Ovary (tissue), 9 donors: ENCODE data around the gene SKI. TPM values are rescaled to one million over a fixed set of nuclear protein-coding genes. Genes with fewer than 3 reads are reported as not detected.
A peak's percentile ranks its signal among the peaks of the same experiment; 100 is the strongest.

Experiments
- DNase-seq, 5 donors: peaks; one replicate each; pipeline ENCODE4 v3.0.0-alpha.2; 2019 to 2020
- H3K27ac ChIP-seq, 2 donors: fragments of 200-600 bp; one replicate each; pipeline versions ENCODE4 v1.5.1 to v1.8.0; 2019 to 2022
- H3K27me3 ChIP-seq: fragments of 200-600 bp; one replicate; pipeline ENCODE4 v1.8.0; 2022
- H3K36me3 ChIP-seq: fragments of 200-600 bp; sonication (generic); one replicate; pipeline ENCODE4 v1.5.1; 2019
- H3K4me1 ChIP-seq: one replicate; pipeline ENCODE4 v1.8.1; 2013; ENCODE audit warnings: mild to moderate bottlenecking, moderate library complexity; ENCODE audit not compliant: insufficient read depth
- H3K4me3 ChIP-seq: fragments of 200-600 bp; sonication (generic); one replicate; pipeline ENCODE4 v1.5.1; 2017
- H3K9me3 ChIP-seq, 2 donors: fragments of 200-600 bp in 1 of 2; sonication (generic) in 1 of 2; one replicate each; pipeline versions ENCODE4 v1.5.1 to v1.8.1; 2013 to 2019; ENCODE audit warnings: mild to moderate bottlenecking in 1 of 2, moderate library complexity in 1 of 2
- EP300 ChIP-seq: sonication (generic); formaldehyde crosslinking; IDR thresholded peaks from one replicate; pipeline ENCODE4 v1.6.1; 2017; ENCODE audit warnings: antibody characterized with exemption
- POLR2A ChIP-seq: fragments of 450-650 bp; IDR thresholded peaks from one replicate; pipeline ENCODE4 v1.6.1; 2017; ENCODE audit warnings: antibody characterized with exemption, mild to moderate bottlenecking, moderate library complexity
- WGBS, 3 donors: extraction: QIAGEN DNeasy Blood & Tissue Kit in 1 of 3; methylation state at CpG; one replicate each; pipeline versions ENCODE4 v1.1.5 to v1.1.7; 2013 to 2017; 5-methylcytosine and 5-hydroxymethylcytosine counted together
- intact Hi-C, 4 donors: fragments of 100-400 bp; cut with DNase I; formaldehyde crosslinking; loops; one replicate each; pipeline versions ENCODE4 v1.11.0 to v1.15.1; 2022 to 2023
- polyA plus RNA-seq, 2 donors: library from polyadenylated mRNA; stranded (reverse); fragments of 200-250 nt in 1 of 2; fragments of 350-450 nt in 1 of 2; fragmentation: Illumina TruSeq in 1 of 2; extraction: RNeasy Lipid Tissue Mini Kit (QIAGEN cat#74804) in 1 of 2; gene quantifications; one replicate each; pipeline ENCODE4 v1.2.3, GENCODE V29; 2013 to 2014
- total RNA-seq, 7 donors: library from RNA; depleted of rRNA in 2 of 7; stranded (reverse); fragments of >200 nt in 2 of 7; fragmentation: NEBNext Ultra II Directional in 3 of 7; extraction: Animal tissue kit (Norgen Biotek cat#: 25700) in 3 of 7; gene quantifications; one replicate each; pipeline versions ENCODE4 v1.1.0 to v1.2.4, GENCODE V29; 2016 to 2023
- TF ChIP-seq, protein P1 (sequence below), 3 donors: fragments of 450-650 bp in 2 of 3; fragments of 200-600 bp in 1 of 3; IDR thresholded peaks; one replicate each; pipeline versions ENCODE4 v1.5.1 to v1.8.0; 2016 to 2022; ENCODE audit warnings: antibody characterized with exemption in 3 of 3, mild to moderate bottlenecking in 1 of 3
- donor health status: DM: no; HTN: no; CAD: no; lungs with moderate emphysema.
- donor health status: DM: no; HTN: no; CAD: no.
- donor health status: Bipolar disorder and iron deficiency.
- donor health status: DM: yes; HTN: yes; CAD: no.
- donor health status: DM: no; HTN: no; CAD: no.
- donor health status: DM: yes; HTN: yes; CAD: no.

The SKI gene
- total and polyA plus RNA-seq, 9 donors = 27.8 to 109 (median 79.1) TPM

DNA sequence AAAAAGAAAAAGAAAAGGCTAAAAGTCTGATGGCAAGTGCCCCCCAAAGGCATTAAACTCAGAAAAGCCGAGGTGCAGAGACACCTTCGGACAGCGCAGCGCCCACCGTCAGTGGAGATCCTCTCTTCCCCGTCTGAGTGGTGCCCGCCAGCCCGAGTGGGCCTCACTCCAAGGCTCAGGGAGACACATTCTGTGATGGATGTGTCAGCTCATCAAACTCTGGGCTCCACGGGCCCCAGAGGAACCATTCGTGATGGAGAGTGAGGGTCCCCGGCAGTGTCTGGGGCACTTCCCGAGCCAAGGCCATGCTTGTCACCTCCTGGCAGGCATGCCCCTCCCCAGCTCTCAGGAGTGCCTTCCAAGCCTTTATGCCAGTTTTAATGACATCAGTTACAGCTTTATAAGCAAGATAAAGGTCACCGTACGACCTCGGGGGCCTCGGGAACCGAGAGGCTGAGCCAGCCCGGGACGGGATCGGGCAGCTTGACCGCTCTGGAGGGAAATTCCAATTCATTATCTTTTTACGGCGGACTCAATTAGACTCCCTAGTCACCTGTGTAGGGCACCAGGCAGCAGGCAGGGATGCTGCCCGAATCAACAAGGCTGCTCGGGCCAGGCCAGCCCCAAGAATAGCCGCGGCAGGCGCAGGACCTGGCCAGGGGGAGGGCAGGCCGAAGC is 113.7 kb downstream of the SKI start:
- no peaks in the 10 kb centered on the region for H3K36me3 ChIP-seq
- 83% methylated on average over 29 of the region's 29 CpGs for WGBS, 3 donors
- intact Hi-C loops = no loop called here
- no peak overlapping the region for H3K4me3 ChIP-seq
- no peaks in the 10 kb centered on the region for H3K4me1 ChIP-seq
- no peak overlapping the region for H3K27ac ChIP-seq
- no peaks in the 10 kb centered on the region for H3K9me3 ChIP-seq
- TF ChIP-seq, protein P1, sequence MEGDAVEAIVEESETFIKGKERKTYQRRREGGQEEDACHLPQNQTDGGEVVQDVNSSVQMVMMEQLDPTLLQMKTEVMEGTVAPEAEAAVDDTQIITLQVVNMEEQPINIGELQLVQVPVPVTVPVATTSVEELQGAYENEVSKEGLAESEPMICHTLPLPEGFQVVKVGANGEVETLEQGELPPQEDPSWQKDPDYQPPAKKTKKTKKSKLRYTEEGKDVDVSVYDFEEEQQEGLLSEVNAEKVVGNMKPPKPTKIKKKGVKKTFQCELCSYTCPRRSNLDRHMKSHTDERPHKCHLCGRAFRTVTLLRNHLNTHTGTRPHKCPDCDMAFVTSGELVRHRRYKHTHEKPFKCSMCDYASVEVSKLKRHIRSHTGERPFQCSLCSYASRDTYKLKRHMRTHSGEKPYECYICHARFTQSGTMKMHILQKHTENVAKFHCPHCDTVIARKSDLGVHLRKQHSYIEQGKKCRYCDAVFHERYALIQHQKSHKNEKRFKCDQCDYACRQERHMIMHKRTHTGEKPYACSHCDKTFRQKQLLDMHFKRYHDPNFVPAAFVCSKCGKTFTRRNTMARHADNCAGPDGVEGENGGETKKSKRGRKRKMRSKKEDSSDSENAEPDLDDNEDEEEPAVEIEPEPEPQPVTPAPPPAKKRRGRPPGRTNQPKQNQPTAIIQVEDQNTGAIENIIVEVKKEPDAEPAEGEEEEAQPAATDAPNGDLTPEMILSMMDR (IDR thresholded peaks at IDR 0.05) = no peak
- no peak for TF ChIP-seq POLR2A
- no peak for TF ChIP-seq EP300
- DNase-seq = peak in 2 of 5 donors; percentile 19 to 26
- H3K27me3 ChIP-seq = no peaks in the 10 kb centered on the region

DNA sequence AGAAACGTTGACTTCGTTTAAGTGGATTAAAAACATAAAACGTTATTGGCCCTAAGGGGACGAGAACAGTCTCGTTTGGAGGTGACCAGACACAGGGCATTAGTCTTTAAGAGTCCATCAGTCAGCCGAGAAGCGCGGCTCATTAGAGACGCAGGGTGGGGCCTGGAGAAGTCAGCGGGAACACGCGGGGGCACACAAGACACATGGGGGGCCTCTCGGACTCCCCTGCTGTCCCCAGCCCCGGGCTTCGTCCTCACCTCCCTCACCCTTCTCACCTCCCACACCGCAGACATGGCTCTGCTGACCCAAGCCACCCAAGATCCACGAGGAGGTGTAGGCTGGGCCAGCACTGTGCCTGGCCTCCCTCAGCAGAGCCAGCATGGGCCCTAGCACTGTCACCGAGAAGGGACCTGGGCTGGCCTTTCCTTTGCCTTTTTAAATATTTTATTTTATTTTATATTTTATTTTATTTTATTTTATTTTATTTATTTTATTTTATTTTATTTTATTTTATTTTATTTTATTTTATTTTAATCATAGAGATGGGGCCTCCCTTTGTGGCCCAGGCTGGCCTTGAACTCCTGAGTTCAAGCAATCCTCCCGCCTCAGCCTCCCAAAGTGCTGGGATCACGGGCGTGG is 114.4 kb downstream of the SKI start:
- DNase-seq = peak in 1 of 5 donors; percentile 27
- WGBS, 3 donors = 72 to 82% (median 77%) methylated on average over 21 of the region's 21 CpGs

DNA sequence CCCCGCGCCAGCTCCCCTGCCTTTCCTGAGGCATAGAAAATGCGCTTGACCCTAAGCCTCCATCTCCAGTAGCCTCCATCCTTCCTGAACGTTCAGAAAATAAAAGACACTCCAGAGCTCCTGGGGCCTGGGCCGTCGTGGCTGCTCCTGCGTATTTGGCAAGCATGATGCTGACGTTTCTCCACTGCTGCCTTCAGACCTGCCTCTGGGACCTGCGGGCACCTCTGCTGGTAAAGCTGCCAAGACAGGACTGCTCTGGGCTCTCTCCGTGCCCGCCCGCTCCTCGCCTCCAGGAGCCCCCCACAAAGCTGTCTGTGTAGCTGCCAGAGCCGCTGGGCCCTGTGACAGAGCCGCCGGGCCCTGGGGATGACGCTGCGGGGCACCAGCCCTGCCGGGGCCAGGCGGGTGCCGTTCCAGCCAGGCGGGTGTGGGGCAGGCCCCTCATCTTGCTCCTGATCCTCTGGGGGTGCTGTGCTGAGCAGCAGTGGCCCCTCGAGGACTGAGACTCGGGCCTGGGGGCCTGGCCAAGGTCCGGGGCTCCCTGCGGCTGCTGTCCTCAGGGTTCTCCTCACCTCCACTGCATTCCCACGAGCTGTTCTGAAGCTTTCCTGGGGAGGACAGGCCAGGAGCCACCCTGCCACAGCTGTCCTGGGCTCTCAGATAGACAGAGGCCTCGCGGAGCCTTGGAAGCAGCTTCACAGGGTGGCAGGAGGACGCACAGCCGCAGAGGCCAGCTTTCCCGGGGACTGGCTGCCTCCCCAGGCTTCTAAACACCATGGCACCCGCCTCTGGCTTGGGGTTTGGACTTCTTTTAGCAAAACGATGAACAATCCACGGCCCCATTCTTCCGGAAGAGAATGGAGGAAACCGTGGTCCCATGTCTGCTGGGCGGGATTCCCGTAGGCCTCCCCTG is 115.2 kb downstream of the SKI start:
- no peaks in the 10 kb centered on the region for H3K9me3 ChIP-seq
- H3K4me1 ChIP-seq = no peaks in the 10 kb centered on the region
- H3K27ac ChIP-seq = no peak overlapping the region
- TF ChIP-seq POLR2A (no peak), EP300 (no peak)
- TF ChIP-seq, protein P1 (IDR thresholded peaks at IDR 0.05) = no peak
- H3K36me3 ChIP-seq = no peaks in the 10 kb centered on the region
- 82 to 88% (median 86%) methylated on average over 37 to 39 of the region's 39 CpGs for whole genome bisulfite sequencing, 3 donors
- H3K27me3 ChIP-seq = no peaks in the 10 kb centered on the region
- intact Hi-C loops = no loop called here
- peak in 2 of 5 donors; percentile 16 to 29 for DNase-seq
- no peak overlapping the region for H3K4me3 ChIP-seq

More for the DNA sequence above, 114.4 kb downstream of the SKI start:
- no peaks in the 10 kb centered on the region for H3K9me3 ChIP-seq
- TF ChIP-seq POLR2A (no peak), EP300 (no peak)
- TF ChIP-seq, protein P1 (IDR thresholded peaks at IDR 0.05) = no peak
- intact Hi-C loops = no loop called here
- H3K4me1 ChIP-seq = no peaks in the 10 kb centered on the region
- H3K27me3 ChIP-seq = no peaks in the 10 kb centered on the region
- H3K4me3 ChIP-seq = no peak overlapping the region
- no peak overlapping the region for H3K27ac ChIP-seq
- H3K36me3 ChIP-seq = no peaks in the 10 kb centered on the region

DNA sequence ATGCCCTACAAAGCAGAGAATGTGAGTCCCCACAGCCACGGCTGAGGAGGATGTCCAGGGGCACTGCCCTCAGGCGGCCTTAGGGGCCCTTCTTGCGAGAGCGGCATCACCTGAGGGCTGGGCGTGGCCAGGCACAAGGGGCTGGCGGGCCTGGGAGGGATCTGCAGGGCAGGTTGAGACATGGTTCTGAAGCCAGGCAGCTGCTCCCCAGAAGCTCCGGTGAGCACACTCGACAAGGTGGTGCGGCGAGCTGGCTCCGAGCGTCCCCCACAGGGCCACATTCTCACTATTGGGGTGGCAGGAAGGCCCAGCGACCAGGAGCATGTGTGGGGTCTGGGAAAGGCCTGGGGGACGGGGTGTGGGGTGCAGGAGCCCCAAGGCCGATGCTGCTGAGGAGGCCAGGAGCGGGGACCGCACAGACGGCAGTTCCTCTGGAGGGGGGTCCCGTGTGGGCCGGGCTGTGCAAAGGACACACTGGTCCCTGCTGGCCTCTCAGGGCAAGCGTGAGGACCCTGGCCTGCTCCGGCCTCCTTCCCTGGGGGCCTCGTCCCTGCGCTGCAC is 116.1 kb downstream of the SKI start:
- intact Hi-C loops = no loop called here
- Histone ChIP-seq H3K9me3 (no peaks in the 10 kb centered on the region), H3K27me3 (no peaks in the 10 kb centered on the region), H3K4me3 (no peak overlapping the region), H3K36me3 (no peaks in the 10 kb centered on the region), H3K27ac (no peak overlapping the region), H3K4me1 (no peaks in the 10 kb centered on the region)
- TF ChIP-seq POLR2A = no peak
- TF ChIP-seq EP300 = no peak
- TF ChIP-seq, protein P1 (IDR thresholded peaks at IDR 0.05) = no peak
- 89 to 90% (median 89%) methylated on average over 16 to 24 of the region's 24 CpGs for WGBS, 3 donors
- peak in 2 of 5 donors; percentile 13 to 22 for DNase-seq
